Stimulated activated CD4-positive, alpha-beta T cell treated with anti-CD3 and anti-CD28 coated beads, Interleukin-12 subunit alpha, Interleukin-12 subunit beta, amount 100 ng/mL, for 24 hours (primary cell): ENCODE data around the gene WDR90.
A peak's percentile ranks its signal among the peaks of the same experiment; 100 is the strongest.

ENCODE experiments used
- DNase-seq, 2 experiments: peaks; one replicate each; pipeline ENCODE4 v3.0.0-alpha.2; 2020; ENCODE audit warnings: low read depth in 2 of 2

The WDR90 gene

DNA sequence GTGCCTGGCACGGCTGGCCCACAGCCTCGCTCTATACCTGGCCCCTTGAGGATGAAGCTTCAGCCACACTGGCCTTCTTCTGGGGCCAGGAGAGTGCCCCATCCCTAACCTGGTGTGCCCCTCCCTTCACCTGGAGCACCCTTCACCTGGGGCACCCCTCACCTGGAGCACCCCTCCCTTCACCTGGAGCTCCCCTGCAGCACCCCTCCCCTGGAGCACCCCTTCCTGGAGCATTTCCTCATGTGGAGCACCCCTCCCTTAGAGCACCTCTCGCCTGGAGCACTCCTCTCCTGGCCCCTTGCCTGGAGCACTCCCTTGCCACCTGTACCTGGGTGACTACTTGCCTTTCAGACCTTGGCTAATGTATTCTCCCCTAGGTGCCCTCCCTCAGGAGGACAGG lies 58.9 kb downstream of the WDR90 start:
- no peak for DNase-seq

DNA sequence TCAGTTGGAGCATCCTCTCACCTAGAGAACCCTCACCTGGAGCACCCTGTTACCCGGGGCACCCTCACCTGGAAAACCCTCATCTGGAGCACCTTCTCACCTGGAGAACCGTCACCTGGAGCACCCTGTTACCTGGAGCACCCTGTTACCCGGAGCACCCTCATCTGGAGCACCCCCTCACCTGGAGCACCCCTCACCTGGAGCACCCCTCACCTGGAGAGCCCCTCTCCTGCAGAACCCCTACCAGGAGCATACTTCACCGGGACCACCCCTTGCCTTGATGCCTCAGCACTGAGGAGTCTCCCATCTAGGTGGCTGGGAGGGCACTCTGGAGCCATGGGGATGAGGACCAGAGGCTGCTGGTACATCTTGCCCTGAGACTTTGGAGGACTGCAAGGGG lies 59.8 kb downstream of the WDR90 start:
- no peak for DNase-seq

DNA sequence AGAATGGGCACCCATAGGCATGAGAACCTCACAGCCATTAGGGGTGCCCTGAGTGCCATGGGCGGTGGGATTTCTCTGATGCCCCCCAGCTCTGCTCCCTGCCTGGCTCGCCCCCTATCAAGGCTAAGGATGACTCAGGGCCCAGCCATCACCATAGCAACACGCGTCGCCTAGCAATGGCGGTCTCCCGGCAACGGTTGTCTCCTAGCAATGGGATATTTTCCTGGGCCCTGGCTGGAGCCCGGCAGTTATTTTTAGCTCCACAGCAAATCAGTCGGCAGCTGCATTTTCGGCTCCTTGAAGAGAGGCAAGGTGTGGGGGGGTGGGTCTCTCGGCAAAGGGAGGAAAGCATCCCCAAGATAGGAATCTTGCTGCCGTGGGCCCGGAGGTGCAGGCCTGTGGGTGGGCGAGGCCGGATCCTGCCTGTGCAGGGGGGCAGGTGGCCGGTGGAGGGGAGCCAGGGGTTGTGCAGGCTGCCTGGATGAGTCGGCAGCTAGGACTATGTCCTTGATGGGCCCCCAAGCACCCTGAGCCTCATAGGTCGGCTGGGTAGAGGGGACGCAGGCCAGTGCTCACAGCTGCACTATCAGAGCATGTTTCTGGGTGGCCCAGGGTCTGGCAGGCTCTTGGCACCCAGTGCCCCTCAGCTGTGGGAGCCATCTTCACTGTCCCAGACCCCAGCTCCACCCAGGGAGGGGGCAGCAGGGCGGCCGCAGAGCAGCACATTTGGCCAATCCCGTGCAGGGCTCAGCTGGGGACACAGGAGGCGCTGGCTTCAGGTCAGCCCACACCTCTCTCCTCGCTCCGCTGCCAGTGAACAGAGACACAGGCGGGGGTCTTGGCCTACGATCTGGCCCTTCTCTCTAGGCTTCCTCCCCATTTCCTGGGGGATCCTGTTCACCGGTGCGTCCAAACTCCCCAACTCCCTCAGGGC lies 60.7 kb downstream of the WDR90 start:
- DNase-seq, result no peak

DNA sequence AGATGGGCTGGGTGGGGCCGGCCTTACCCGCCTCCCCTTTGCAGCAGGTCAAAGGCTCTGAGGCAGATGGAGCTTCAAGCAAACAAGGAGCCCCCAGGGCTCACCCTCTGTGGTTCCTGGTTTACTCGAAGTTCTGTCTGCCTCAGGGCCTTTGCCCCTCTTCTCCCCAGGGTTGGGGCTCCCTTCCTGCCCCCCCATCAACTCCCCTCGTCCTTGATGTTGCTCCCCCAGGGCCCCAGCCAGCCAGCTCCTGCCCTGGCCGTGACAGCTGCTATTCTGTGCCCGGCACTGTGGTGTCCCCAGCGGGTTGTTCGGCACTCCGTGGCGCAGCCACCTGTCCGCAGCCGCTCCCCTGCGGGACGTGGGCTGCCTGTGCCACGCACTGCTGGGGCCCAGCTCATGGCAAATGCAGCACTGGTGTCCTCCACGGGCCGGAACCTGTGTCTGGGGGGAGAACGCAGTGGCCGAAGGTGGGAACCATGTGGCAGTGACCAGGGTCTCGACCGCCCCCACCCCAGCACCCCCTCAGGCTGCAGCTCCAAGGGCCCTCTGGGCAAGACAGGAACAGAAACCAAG lies 61.4 kb downstream of the WDR90 start:
- DNase-seq, result no peak

DNA sequence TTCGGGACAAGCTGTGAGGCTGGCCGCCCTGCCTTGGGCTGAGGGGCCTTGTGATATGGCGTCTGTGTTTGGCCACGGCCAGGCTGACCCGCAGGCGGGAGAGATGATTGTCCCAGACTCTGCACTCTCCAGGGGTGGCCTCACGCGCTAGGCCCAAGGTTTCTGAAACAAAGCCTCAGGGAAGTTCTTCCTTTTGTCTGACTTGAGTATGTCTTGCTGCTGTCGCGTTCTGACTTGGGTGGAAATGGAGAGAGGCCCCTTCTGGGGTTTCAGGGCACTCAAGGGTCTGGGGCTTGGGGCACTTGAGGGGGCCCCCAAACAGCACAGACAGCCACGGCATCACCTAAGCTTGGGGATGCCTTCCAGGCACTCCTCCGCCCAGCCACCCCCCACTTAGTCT lies 61.9 kb downstream of the WDR90 start:
- no peak for DNase-seq

DNA sequence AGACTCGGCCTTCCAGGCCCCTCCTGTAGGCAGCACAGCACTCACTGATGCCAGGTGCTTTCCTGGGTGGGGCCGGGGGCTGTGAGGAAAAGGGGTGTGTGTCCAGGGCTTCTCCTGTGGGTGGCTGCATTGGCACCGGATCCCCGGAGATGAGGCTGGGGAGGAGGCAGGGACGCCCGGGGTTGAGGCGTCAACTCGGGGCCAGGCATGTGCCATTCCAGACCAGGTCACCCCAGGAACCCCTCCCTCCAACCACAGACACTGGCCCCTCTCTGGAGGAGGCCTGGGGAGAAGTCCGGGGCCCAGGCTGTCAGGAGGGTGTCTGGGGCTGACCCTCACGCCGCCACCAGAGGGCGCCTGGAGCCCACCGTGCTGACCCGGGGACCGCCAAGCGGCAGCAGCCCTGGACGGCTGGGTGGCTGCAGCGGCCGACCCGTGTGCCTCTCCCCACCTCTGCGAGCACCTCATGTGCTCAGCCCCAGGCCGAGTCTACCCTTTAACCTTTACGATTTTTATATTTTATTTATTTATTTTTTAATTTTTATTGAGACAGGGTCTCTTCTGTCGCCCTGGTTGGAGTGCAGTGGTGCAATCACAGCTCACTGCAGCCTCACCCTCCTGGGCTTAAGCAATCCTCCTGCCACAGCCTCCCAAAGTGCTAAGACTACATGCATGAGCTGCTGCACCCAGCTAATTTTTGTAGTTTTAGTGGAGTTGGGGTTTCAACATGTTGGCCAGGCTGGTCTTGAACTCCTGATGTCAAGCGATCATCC lies 62.6 kb downstream of the WDR90 start:
- peak; percentile 49 to 72 for DNase-seq

DNA sequence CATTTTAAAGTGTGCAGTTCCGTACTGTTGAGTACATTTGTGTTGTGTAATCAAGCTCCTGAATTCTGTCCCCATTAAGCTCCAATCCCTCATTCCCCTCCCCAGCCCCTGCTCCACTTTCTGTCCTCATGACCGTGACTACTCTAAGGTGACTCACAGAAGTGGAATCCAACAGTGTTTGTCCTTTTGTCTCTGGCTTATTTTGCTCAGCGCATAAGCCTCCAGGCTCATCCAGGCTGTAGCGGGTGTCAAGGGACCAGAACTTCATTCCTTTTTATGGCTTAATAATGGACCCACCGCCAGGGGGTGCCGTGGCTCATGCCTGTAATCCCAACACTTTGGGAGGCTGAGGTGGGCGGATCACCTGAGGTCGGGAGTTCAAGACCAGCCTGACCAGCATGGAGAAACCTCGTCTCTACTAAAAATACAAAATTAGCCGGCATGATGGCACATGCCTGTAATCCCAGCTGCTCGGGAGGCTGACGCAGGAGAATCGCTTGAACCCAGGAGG lies 63.6 kb downstream of the WDR90 start:
- peak in 1 of 2 experiments; percentile 62 for DNase-seq

DNA sequence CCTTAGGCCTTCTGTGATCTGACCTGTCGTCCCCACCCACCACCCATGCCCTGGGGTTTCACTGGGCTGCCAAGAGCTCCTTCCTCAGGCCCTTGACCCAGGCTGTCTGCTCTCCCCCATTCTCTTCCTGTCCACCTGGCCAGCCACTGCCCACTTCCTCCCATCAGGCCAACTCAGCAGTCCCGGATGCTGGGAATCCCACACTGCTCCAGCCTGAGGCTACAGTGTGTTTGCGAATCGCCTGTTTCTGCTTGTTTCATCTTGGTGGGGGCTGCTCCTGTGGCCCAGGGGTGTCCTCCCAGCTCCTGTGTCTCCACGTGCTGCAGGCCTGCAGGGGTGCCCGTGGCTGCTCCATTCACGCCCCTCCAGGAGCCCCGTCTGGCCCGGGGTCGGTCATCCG lies 64.9 kb downstream of the WDR90 start:
- DNase-seq, result no peak

DNA sequence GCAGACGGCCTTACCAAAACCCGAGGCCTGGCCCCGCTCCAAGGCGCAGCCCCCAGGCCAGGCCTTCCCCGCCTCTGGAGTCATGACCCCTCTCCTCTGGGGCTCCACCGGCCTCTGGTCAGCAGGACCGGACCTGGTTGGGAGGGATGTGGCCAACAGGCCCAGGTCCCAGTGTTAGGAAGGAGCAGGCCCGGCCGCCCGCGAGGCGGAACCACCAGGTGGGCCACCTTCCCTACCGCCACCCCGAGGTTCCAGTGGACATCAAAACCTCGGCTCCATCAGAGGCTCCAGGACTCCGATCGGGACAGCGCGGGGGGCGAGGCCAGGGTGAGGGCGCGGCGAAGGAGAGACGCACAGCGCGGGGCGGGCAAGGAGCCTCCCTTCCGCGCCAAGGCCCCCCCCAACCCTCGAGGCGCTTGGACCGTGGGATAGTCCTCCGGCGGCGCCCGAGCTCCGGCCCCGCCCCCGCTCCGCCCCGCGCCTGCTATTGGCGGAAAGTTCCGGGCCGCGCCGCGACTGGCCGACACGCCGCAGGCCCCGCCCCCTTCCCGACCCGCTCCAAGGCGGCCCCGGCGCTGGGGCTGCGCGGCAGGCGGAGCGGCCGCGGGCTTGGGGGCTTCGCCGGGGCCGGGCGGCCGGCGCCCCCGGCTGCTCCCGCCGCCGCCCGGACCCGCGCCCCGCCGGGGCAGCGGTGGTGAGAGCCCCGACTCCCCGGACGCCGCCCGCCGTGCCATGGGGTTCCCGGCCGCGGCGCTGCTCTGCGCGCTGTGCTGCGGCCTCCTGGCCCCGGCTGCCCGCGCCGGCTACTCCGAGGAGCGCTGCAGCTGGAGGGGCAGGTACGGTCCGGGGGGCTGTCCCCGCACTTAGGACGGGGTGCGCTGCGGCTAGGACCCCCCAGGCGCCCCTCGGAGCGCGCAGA lies 65.7 kb downstream of the WDR90 start, which contains the start of gene METRN:
Gene METRN (plus strand): TSS at position 561 of the 919 bp plus-strand sequence. CDS start 172 bp downstream, at position 733.
- peak; percentile 76 to 92 for DNase-seq

DNA sequence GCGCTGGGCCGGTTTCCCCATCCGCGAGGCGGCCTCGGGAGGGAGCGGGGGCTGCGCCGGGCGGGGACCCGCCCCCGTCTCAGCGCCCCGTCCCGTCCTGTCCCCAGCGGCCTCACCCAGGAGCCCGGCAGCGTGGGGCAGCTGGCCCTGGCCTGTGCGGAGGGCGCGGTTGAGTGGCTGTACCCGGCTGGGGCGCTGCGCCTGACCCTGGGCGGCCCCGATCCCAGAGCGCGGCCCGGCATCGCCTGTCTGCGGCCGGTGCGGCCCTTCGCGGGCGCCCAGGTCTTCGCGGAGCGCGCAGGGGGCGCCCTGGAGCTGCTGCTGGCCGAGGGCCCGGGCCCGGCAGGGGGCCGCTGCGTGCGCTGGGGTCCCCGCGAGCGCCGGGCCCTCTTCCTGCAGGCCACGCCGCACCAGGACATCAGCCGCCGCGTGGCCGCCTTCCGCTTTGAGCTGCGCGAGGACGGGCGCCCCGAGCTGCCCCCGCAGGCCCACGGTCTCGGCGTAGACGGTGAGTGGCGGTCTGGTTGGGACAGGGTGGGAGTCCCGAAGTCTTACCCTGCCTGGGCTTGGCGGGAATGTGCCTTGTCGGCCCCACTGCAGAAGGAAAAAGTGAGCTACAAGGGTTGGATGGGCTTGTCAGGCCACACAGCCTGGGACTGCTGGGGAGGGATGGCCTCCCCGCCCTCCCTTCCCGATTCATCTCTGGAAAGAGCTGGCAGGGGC lies 66.5 kb downstream of the WDR90 start:
- DNase-seq, result no peak

DNA sequence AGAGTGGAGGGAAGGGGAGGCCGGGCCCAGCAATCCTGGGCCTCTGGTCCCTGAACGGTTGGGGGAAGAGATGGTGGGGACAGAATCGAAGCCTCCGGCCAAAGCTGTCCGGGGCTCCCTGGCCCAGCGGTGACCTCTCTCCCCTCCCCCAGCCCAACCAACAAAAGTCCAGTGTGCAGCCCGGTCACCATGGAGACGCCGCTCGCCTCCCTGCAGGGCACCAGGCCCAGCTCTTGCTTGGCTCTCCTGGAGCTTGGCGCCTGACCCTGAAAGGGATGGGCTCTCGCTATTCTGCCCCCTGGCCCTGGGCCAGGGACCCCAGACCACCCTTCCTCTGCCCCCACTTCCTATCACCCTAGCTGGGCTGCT lies 67.0 kb downstream of the WDR90 start:
- no peak for DNase-seq

DNA sequence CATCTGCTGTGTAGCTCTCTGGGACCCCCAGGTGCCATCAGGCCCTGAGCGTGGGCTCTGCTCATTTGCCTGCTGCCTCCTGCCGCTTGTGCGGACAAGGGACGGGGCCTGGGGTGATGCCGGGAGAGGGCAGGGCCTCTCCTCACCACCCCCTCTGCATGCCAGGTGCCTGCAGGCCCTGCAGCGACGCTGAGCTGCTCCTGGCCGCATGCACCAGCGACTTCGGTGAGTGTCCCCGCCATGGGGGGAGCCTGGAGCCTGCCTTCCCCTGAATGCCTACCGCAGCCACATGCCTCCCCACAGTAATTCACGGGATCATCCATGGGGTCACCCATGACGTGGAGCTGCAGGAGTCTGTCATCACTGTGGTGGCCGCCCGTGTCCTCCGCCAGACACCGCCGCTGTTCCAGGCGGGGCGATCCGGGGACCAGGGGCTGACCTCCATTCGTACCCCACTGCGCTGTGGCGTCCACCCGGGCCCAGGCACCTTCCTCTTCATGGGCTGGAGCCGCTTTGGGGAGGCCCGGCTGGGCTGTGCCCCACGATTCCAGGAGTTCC lies 67.7 kb downstream of the WDR90 start:
- DNase-seq, result no peak
